GM23248 (cell line): Measurements from ENCODE around the gene SGCG.

Experiments used
- EZH2 ChIP-seq: fragments of 200-600 bp; sonication (generic); IDR thresholded peaks from 2 replicates; pipeline ENCODE4 v1.6.1; 2018; ENCODE audit warnings: antibody characterized with exemption, mild to moderate bottlenecking; ENCODE audit not compliant: insufficient read depth, poor library complexity, severe bottlenecking
- EZH2phosphoT487 ChIP-seq: fragments of 200-600 bp; sonication (generic); IDR thresholded peaks from 2 replicates; pipeline ENCODE4 v1.6.1; 2018; ENCODE audit warnings: antibody characterized with exemption, moderate library complexity, mild to moderate bottlenecking, low read depth; ENCODE audit not compliant: insufficient read depth

DNA sequence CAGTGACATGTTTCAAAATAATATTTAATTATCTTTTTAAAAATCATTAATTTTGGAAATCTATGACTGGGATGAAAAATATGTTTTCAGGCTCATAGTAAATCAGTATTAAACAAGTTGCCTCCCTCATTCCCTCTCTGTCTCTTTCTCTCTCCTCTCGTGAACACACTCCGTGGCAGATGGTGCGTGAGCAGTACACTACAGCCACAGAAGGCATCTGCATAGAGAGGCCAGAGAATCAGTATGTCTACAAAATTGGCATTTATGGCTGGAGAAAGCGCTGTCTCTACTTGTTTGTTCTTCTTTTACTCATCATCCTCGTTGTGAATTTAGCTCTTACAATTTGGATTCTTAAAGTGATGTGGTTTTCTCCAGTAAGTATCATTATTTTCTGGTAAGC, 22.7 kb downstream of the SGCG start:
- TF ChIP-seq EZH2 (no peak), EZH2phosphoT487 (no peak)
